Loucy (cell line): ENCODE results near the gene PPTC7.

ENCODE experiments used
- CTCF ChIP-seq: fragments of 200-600 bp; sonication (generic); conservative IDR thresholded peaks from 2 replicates; pipeline ENCODE4 v1.5.1; 2014; ENCODE audit warnings: mild to moderate bottlenecking, antibody characterized with exemption, low read length
- EZH2phosphoT487 ChIP-seq: fragments of 200-600 bp; IDR thresholded peaks from 2 replicates; pipeline ENCODE4 v1.6.1; 2018; ENCODE audit warnings: antibody characterized with exemption, mild to moderate bottlenecking, moderate library complexity, borderline replicate concordance

- TF ChIP-seq CTCF (no peak), EZH2phosphoT487 (no peak)
Measured at GRCh38 chr12:110537605-110538409, 45.3 kb downstream of the PPTC7 start.
